Activated CD4-positive, alpha-beta T cell treated with anti-CD3 and anti-CD28 coated beads for 24 hours (primary cell): ENCODE measurements around the gene POM121.
"Not testable (repeated sequence)": the region's sequence is repeated elsewhere in the genome, so short reads cannot be mapped to it uniquely, and the experiment has no call there.

Experiments used
- DNase-seq, 2 donors: peaks; one replicate each; pipeline ENCODE4 v3.0.0-alpha.2; 2020; ENCODE audit warnings: low read depth in 2 of 2

The POM121 gene

DNA sequence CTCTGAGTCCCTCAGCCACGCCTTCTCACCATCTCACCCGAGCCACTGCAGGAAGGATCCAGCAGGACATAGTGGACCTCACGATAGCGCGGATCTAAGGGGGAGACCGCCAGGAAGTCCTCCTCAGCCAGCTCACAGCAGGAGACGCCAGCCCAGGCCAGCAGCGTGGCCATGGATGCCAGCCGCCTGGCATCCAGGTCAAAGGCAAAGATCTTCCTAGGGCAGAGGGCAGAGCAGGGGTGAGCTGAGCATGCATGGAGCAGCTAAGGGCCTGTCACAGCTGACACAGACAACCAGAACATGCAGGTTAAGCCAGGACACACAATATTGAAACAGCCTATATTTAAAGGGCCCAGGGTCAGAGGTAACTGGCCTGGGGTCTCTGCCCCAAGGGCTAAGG is 24.4 kb downstream of the POM121 start:
- DNase-seq: not testable (repeated sequence)

DNA sequence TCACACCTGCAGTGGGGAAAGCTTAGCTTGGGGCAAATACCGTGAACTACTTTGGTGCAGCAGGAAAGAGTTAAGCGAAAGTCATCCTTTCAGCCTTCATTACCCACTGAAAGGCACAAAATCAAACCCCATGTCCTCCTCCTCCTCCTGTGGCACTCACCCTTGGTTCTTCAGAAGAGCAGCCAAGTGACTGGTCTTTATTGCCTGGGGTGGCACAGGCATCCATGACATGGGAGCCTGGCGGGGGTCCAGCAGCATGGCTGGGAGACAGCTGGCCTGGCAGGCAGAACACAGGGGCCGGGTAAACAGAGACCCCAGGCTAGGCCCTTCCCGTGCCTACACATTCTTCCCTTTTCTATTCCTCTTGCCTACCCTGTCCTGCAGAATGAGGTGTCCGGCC is 24.8 kb downstream of the POM121 start:
- not testable (repeated sequence) for DNase-seq

DNA sequence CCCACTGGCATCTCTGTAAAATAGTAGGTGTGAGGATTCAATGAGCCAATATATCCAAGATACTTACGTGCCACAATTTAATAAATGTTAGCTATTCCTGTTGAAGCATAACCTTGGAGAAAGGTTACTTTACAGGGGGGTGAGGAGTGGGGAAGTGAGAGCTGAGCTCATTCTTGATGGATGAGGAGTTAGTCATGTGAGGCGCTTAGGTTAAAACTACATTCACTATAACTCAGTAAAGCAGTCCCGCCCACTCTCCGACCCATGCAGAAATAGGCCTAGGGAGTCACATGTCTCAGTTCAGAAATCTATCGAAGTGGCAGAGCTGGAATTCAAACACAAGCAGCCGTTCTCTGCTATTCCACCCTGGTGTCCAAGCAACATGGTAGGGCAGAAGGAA is 25.5 kb downstream of the POM121 start:
- DNase-seq: not testable (repeated sequence)

DNA sequence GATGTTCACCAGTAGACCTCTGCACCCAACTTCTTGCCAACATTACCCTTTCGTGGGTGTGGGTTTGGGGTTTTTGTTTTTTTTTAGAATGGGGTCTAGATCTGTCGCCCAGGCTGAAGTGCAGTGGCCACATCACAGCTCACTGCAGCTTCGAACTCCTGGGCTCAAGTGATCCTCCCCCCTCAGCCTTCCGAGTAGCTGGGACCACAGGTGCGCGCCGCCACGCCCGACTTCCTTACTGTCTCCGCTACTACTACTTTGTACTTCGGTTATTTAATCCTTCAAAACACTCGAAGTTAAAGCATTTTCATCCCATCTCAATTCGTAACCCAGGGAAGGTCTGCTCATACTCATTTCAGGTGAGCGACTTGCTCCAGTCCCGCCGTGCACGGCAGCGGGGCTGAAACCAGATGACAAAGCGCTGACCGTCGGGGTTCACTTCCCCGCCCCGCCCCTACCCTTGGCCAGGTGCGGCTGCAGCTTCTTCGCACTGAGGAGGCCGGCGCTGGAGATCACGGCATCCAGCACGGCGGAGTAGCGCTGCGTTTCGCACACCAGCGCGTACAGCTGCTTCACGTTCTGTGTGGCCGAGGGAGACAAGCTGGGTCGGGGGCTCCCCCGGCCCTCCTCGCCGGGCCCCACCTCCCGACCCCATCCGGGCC is 29.1 kb downstream of the POM121 start:
- DNase-seq: not testable (repeated sequence)

DNA sequence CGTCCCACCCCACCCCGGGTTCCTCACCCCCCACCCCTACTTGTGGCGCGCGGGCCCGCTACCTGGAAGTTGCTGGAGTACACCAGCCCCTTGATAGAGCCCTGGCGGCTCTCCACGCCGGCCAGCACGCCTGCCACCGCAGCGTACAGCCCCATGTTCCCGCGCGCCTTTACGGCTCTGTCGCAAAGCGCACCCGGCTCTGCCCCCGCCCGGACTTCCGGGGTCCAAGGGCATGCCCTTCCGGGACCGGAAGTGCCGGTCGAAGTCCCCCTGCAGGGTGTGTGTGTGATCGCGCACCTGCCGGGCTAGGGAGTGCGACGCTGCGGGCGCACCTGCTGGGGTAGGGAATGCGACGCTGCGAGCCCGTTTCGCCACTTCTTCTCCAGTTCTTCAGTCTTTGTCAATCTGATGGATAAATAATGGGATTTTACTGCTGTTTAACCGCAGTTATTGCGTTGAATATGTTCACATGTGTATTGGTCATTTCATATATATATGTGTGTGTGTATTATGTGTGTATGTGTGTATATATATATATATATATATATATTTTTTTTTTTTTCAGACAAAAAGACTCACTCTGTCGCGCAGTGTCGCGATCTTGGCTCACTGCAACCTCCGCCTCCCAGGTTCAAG is 29.8 kb downstream of the POM121 start:
- not testable (repeated sequence) for DNase-seq

DNA sequence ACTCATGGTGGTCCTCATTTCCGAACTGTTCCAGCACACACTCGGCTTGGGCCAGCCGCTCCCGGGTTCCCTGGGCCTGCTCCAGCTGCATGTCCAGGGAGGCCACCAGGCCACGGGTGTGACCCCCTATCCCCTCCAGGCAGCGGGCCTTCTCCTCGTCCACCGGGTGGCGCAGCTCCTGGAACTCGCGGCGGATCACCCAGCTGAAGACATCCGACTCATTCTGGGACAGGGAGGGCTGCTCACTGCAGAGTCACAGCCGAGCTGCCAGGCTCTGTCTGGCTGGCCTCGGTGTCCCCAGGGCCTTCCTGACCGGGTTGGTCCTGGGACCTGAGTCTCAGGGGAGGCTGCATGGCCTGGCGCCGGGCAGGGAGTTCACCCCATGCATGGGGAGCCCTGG is 35.1 kb downstream of the POM121 start:
- not testable (repeated sequence) for DNase-seq

DNA sequence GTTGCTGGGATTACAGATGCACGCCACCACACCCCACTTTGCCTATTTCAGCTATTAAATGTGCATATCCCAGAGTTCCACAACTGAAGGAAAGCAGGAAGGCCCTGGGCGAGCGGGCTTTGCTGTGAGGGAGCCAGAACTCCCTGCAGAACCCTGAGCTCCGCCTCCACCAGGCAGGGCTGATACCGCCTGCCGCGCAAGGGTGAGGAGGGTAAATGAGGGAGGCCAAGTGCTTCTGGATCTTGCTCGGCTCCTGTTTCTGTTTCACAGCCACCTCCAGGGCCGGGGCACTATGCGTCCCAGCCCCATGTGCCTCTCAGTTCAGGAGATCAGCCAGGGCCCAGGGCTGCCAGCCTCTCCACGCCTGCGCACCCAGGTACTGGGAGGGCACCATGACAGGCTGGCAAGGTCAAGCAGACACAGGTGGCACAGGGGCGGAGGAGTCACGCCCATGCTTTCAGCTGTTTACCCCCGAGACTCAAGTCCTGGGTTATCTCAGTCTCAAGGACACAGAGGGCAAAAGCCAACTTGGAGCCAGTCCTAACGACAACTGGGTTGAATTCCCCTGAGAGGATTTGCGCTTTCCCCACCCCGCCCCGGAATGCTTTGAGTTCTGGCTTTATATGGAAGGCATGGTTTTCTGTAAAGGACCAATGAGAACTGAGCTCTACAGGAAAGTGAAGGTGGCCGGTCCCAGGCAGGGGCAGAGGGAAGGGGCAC is 35.9 kb downstream of the POM121 start:
- not testable (repeated sequence) for DNase-seq

DNA sequence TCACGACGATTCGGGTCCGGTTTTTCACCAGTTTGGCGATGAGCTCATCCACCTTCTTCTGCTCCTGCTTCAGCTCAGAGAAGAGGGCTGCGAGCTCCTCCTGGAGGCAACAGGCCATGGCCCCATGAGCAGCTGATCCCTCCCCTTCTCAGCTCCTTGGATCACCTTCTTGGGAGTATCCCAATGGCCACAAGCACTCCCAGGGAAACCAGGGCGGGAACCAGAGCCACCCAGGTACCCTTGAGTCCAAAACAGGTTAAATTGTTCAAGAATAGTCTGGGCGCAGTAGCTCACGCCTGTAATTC is 36.4 kb downstream of the POM121 start:
- not testable (repeated sequence) for DNase-seq

DNA sequence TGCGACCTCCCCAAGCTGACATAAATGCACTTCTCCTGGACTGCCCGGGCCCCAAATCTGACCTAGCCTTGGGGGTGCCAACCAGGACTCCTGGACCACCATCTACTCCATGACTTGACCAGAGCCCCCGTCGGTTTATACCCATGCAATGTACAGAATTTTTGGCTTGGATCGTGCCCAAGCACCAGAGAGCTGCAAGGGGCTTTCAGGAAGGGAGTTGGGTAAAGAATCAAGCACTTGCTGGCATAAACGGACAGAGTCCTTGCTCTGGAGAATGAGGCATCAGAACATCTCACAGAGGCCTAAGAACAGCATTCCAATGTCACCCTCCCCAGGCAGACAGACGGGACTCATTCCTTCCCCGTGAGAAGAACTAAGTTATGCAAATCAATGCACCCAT is 38.2 kb downstream of the POM121 start:
- DNase-seq: not testable (repeated sequence)

DNA sequence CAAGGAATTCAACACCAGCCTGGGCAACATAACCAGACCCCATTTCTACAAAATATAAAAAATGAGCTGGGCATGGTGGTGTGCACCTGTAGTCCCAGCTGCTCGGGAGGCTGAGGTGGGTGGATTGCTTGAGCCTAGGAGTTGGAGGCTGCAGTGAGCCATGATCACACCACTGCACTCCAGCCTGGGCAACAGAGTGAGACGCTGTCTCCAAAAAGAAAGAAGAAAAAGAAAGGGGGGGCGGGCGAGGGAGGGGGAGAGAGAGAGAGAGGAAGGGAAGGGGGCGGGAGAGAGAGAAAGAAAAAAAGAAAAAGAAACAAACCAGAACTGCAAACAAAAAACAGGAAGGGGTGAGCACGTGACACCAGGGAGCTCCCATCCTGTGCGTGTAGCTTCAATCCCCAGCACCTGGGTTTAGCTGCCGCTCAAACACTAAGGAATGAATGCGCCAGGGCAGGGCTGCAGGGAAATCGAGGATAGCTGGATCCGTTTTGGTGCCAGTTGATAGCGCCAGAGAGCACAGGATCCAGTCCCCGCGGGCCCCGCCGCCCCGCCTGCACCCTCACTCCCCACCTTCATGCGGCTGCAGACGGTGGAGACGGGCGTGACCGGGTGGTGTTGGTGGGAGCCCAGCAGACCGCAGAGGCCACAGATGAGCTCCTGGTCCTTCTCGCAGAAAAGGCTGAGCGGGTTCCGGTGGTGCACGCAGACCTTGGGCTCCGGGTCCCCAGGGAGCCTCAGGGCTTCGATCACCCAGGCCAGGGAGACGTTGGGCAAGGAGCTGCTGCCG is 40.5 kb downstream of the POM121 start:
- DNase-seq: not testable (repeated sequence)

DNA sequence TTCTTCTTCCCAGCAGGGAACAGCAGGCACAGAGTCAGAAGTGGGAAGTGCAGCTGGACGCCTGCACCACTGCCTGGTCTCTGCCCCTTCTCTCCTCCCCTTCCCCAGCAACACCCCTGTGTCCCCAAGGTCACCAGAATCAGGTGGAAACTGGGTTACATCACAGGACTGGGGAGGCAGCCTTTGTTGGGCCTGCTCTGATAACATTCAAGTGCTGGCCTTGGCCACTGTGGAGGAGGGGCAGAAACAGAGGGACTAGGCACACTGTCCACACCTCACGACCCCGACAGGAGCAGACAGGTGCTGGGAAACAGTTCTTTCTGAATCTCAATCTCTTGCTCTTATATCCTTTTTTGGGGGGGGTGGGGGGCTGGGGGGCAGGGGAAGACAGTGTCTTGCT is 42.0 kb downstream of the POM121 start:
- DNase-seq: not testable (repeated sequence)

DNA sequence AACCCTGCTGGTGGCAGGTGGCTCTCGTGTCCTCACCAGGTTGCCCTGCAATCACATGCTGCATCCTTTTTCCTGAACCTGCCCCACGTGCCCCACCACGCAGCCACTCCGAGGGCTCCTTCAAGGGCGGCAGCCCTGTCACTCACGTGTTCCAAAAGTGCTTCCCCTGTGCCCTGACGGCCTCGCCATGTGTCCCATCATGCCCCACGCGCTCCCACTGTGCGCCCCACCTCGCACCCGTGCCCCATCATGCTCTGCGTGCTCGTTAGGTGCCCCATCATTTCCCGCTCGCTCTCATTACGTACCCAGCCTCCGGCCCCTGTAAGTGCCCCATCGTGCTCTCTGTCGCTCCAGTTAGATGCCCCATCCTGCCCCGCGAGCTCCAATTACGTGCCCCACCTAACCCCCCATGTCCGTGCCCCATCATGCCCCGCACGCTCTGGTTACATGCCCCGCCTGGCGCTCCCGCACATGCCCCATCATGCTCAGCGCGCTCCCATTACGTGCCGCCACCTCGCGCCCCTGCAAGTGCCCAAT is 44.2 kb downstream of the POM121 start, which contains the start of gene TRIM74:
Gene TRIM74 (minus strand): TSS at position 487 of the 537 bp plus-strand sequence. CDS start 3,309 bp downstream, outside the sequence.
- DNase-seq: not testable (repeated sequence)

DNA sequence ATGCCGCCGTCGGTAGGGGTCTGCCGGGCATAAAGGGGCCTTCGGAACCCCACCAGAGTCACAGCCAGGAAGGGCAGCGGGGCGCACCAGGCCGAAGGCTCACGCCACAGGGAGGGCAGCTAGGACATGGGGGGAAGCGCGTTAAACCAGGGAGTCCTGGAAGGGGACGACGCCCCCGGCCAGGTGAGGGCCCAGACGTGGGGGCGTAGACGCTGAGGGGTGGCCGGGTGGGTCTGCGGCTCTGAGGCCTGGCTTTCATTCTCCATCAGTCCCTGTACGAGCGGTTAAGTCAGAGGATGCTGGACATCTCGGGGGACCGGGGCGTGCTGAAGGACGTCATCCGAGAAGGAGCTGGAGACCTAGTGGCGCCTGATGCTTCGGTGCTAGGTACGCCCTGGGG is 44.8 kb downstream of the POM121 start:
- DNase-seq: not testable (repeated sequence)

DNA sequence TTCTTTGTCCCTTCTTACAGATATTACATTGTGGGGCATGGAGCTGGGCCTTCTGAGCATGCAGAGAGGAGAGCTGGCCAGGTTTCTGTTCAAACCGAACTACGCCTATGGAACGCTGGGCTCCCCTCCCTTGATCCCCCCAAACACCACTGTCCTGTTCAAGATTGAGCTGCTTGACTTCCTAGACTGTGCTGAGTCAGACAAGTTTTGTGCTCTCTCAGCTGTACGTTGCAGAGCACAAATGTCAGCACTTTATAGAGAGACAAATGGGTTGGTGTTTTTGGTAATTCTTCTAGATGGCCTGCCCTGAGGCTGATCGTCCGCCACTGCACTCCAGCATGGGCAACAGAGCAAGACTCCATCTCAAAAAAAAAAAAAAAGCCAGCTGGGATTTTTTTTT is 46.6 kb downstream of the POM121 start:
- DNase-seq: not testable (repeated sequence)

DNA sequence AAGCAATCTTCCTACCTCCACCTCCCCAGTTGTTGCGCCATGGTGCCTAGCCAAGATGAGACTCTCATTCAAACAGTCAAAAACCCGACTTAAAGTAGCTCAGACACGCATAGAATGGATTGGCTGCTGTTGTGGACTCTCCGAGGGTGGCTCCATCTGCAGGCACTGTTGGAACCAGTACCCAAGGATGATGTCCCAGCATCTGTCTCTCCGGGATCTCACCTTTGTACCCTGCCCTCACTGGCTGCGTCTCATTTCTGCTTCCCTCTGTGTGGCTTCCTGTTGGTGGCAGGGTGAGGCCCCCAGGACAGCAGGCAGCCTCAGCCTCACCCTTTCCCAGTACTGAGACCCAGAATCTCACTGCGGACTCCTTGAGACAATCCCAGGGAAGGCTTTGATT is 49.9 kb downstream of the POM121 start:
- not testable (repeated sequence) for DNase-seq

DNA sequence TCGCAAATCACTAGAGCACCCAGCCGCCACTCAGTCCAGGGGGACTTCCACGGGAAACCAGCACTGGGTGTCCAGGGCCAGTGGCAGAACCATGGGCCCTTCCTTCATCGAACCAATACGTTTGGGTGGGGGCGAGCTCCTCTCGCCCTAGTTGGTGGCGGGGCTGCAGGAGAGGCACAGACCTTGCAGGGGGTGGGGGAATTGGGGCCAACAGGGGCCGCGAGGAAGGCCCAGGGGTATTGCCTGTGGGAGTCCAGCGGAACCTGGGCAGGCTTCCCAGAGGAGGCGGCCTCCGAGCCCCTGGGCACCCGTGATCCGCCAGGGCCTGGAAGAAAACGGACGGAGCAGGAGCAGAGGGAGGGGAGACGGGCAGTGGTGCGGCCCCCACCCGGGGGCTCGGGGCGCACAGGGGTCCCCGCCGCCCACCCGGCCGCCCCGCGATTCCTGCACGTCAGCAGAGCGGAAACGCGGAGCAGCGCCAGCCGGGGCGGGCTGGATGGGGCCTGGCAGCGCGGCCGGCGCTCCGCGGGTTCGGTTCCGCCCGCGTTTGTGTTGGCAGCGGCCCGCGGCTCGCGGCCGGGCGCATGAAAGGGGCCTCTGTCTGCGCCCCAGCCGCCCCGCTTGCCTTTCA is 50.9 kb downstream of the POM121 start:
- not testable (repeated sequence) for DNase-seq

DNA sequence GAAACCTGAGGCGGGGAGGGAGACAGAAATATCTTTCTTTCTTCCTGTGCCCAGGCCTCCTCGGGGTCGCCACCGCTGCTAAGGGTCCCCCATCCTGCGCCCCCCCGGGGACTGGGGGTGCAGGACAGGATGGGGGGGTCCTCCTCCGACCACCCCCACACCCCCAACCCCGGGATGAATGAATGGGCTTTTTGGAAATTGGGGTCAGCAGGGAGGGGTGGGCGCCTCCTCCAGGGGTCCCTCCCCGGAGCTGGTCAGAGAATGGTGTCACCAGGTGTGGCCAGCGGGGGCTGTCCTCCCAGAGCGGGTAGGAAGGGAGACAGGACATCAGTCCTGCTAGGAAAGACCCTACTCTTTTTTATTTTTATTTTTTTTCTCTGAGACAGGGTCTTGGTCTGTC is 51.5 kb downstream of the POM121 start:
- not testable (repeated sequence) for DNase-seq

DNA sequence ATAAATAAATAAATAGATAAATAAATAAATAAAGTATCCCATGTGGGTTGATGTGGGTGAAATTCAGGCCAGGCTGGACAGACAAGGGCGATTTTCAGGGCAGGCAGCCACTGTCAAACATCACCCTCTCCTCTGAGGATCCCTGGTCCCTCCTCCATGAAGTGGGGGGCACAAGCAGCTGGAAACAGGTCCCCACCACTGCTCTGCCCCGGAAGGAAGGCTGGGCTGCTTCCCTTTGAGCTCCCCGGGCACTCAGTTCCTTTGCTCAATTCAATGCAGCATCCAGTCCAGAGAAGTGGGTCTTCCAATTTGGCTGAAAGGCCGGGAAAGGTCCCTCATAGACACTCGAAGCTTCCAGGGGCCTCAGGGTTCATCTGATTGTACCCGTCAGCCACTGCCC is 55.5 kb downstream of the POM121 start:
- DNase-seq: not testable (repeated sequence)

DNA sequence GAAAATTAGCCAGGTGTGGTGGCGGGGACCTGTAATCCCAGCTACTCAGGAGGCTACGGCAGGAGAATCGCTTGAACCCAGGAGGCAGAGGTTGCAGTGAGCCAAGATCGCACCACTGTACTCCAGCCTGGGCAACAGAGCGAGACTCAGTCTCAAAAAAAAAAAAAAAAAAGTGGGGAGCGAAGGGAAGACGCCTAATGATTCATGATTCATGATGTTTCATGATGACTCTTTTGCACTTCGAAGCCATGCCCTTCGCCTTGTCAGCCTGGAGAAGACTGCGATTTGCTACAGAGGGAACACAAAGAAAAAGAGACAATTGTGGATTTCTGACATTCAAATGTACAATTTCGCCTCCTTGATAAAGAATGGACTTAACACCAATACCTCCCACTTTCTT is 57.2 kb downstream of the POM121 start:
- DNase-seq: not testable (repeated sequence)

DNA sequence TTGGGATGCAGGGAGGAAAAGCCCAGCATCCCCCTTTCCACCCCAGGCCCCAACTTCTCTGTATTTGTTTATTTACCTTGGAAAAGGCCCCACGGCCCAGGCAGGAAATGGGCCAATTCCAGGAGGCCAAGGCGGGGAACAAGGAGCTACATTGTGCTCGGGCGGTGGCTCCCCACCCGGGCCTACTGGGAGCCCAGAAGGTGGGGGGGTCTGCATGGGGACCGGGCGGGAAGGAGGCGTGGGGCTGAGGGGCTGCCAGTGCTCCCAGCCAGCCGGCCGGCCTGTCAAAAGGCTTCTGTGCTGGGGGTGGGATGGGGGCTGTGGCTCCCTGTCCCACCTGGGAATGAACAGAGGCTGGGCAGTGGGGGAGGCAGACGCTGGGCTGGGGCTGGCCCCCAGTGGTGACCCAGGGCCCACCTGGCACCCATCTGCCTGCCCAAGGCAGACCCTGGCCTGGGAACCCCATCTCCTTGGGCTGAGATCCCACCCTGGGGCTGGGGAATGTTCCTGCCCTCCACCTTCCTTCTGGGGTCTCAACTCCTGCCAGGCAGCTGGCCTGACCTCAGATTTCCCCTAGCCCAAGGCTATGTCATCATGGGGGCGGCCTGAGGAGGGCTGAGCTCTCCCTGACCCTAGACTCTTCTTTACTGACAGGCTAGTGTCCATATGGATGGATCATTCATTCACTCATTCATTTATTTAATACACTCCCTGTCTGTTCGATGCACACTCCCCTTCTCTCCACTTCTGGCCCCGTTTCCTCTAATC is 65.4 kb downstream of the POM121 start:
- not testable (repeated sequence) for DNase-seq
